Neural cell (in vitro differentiated cells): ENCODE data around the gene CKLF. TPM values are rescaled to one million over a fixed set of nuclear protein-coding genes. Genes with fewer than 3 reads are reported as not detected.

Experiments used
- H2AFZ ChIP-seq: fragments of 200-600, 300-800 bp; sonication (generic), shearing (Covaris generic); 2 replicates; pipeline ENCODE4 v1.6.0; 2014; ENCODE audit warnings: low read depth, mild to moderate bottlenecking, antibody characterized with exemption, low read length, moderate library complexity
- H3F3A ChIP-seq: fragments of 200-600 bp; shearing (Covaris generic); 2 replicates; pipeline ENCODE4 v1.6.1; 2016; ENCODE audit warnings: mild to moderate bottlenecking, moderate library complexity, mixed read lengths, antibody characterized with exemption, low read length; ENCODE audit not compliant: insufficient read depth, poor library complexity, severe bottlenecking
- H3K27ac ChIP-seq: fragments of 200-600, 300-800 bp; sonication (generic), shearing (Covaris generic); 2 replicates; pipeline ENCODE4 v1.5.1; 2014; ENCODE audit warnings: mild to moderate bottlenecking, low read length, moderate library complexity
- H3K27me3 ChIP-seq: fragments of 300-800, 200-600 bp; sonication (generic), shearing (Covaris generic); 2 replicates; pipeline ENCODE4 v1.6.0; 2014; ENCODE audit warnings: mild to moderate bottlenecking, low read depth, low read length, moderate library complexity; ENCODE audit not compliant: insufficient read depth
- H3K36me3 ChIP-seq: fragments of 300-800, 200-600 bp; sonication (generic), shearing (Covaris generic); 2 replicates; pipeline ENCODE4 v1.5.1; 2014; ENCODE audit warnings: mild to moderate bottlenecking, antibody characterized with exemption, low read length, moderate library complexity; ENCODE audit not compliant: insufficient read depth
- H3K4me2 ChIP-seq: fragments of 300-800, 200-600 bp; sonication (generic), shearing (Covaris generic); 2 replicates; pipeline ENCODE4 v1.6.0; 2014; ENCODE audit warnings: mild to moderate bottlenecking, low read length
- H3K4me3 ChIP-seq: fragments of 300-800, 200-600 bp; sonication (generic), shearing (Covaris generic); 2 replicates; pipeline ENCODE4 v1.5.1; 2014; ENCODE audit warnings: mild to moderate bottlenecking, low read length, moderate library complexity
- H3K79me2 ChIP-seq: fragments of 200-600 bp; shearing (Covaris generic); replicated peaks from 2 replicates; pipeline ENCODE4 v1.6.0; 2014; ENCODE audit warnings: mild to moderate bottlenecking, low read length, moderate library complexity; ENCODE audit not compliant: insufficient read depth
- H3K9ac ChIP-seq: fragments of 300-800, 200-600 bp; sonication (generic), shearing (Covaris generic); 2 replicates; pipeline ENCODE4 v1.6.1; 2016; ENCODE audit warnings: mild to moderate bottlenecking, low read length, mixed read lengths
- H3K9me2 ChIP-seq: fragments of 200-600 bp; shearing (Covaris generic); 2 replicates; pipeline ENCODE4 v1.6.1; 2016; ENCODE audit warnings: mild to moderate bottlenecking, low read length, mixed read lengths; ENCODE audit not compliant: insufficient read depth
- H3K9me3 ChIP-seq: fragments of 200-600, 300-800 bp; sonication (generic), shearing (Covaris generic); 2 replicates; pipeline ENCODE4 v1.6.1; 2016; ENCODE audit warnings: mild to moderate bottlenecking, mixed run types, low read length, moderate library complexity, mixed read lengths
- H4K20me1 ChIP-seq: fragments of 200-600 bp; shearing (Covaris generic); 2 replicates; pipeline ENCODE4 v1.6.1; 2016; ENCODE audit warnings: mild to moderate bottlenecking, mixed run types; ENCODE audit not compliant: insufficient read depth
- CTCF ChIP-seq: fragments of 450-650 bp; IDR thresholded peaks from 2 replicates; pipeline ENCODE4 v1.5.1; 2014; ENCODE audit warnings: antibody characterized with exemption, mild to moderate bottlenecking, moderate library complexity; ENCODE audit not compliant: poor library complexity, severe bottlenecking
- EP300 ChIP-seq: fragments of 450-650 bp; conservative IDR thresholded peaks from 2 replicates; pipeline ENCODE4 v1.6.1; 2014; ENCODE audit warnings: antibody characterized with exemption, mild to moderate bottlenecking, moderate library complexity; ENCODE audit not compliant: poor library complexity, severe bottlenecking
- EZH2 ChIP-seq: fragments of 200-600, 300-800 bp; shearing (Covaris generic), sonication (generic); IDR thresholded peaks from 2 replicates; pipeline ENCODE4 v1.6.1; 2014; ENCODE audit warnings: antibody characterized with exemption, low read length, borderline replicate concordance, mild to moderate bottlenecking; ENCODE audit not compliant: insufficient read depth, poor library complexity, severe bottlenecking
- MXI1 ChIP-seq: fragments of 450-650 bp; conservative IDR thresholded peaks from 2 replicates; pipeline ENCODE4 v1.6.1; 2014; ENCODE audit warnings: antibody characterized with exemption, mild to moderate bottlenecking; ENCODE audit not compliant: poor library complexity, severe bottlenecking
- POLR2AphosphoS5 ChIP-seq: IDR thresholded peaks from 2 replicates; pipeline ENCODE4 v1.6.1; 2012
- RAD21 ChIP-seq: fragments of 450-650 bp; conservative IDR thresholded peaks from 2 replicates; pipeline ENCODE4 v1.6.1; 2014; ENCODE audit warnings: antibody characterized with exemption, mild to moderate bottlenecking, moderate library complexity
- SMC3 ChIP-seq: fragments of 450-650 bp; conservative IDR thresholded peaks from 2 replicates; pipeline ENCODE4 v1.6.1; 2014; ENCODE audit warnings: antibody characterized with exemption, mild to moderate bottlenecking, moderate library complexity; ENCODE audit not compliant: poor library complexity
- TAF1 ChIP-seq: IDR thresholded peaks from 2 replicates; pipeline ENCODE4 v1.6.1; 2012; ENCODE audit warnings: low read depth
- polyA plus RNA-seq: library from polyadenylated mRNA; depleted of rRNA; stranded (reverse); fragments of >200 nt; gene quantifications from 2 replicates; pipeline ENCODE4 v1.2.3, GENCODE V29; 2014
- TF ChIP-seq, protein P1 (sequence below): IDR thresholded peaks from 2 replicates; pipeline ENCODE4 v1.6.1; 2012; ENCODE audit warnings: borderline replicate concordance

The CKLF gene
- polyA plus RNA-seq, 1 donor from 2014 or later, result 40.8 TPM

GRCh38 chr16:66549284-66550131, 2.9 kb upstream of the CKLF start, which contains the start of gene TK2:
Gene TK2 (minus strand): TSS chr16:66550122. CDS start chr16:66550061, 61 bp downstream.
- Histone ChIP-seq H3K79me2 (no peaks in the 10 kb centered on the region), H3K9me2 (no peaks in the 10 kb centered on the region), H3F3A (no peaks in the 10 kb centered on the region), H3K27ac (peak within 1 kb of the TSS; percentile 54), H3K4me3 (peak within 1 kb of the TSS; percentile 74), H2AFZ (peak within 1 kb of the TSS; percentile 88), H3K27me3 (no peaks in the 10 kb centered on the region), H3K9ac (peak within 1 kb of the TSS; percentile 79), H3K4me2 (peak within 1 kb of the TSS; percentile 51), H3K9me3 (no peaks in the 10 kb centered on the region), H3K36me3 (no peaks in the 10 kb centered on the region), H4K20me1 (no peaks in the 10 kb centered on the region)
- TF ChIP-seq SMC3 (peak; percentile 24), RAD21 (peak; percentile 20), EZH2 (no peak), TAF1 (no peak), EP300 (no peak), CTCF (peak; percentile 51), MXI1 (peak; percentile 48), POLR2AphosphoS5 (peak; percentile 48)
- TF ChIP-seq, protein P1, sequence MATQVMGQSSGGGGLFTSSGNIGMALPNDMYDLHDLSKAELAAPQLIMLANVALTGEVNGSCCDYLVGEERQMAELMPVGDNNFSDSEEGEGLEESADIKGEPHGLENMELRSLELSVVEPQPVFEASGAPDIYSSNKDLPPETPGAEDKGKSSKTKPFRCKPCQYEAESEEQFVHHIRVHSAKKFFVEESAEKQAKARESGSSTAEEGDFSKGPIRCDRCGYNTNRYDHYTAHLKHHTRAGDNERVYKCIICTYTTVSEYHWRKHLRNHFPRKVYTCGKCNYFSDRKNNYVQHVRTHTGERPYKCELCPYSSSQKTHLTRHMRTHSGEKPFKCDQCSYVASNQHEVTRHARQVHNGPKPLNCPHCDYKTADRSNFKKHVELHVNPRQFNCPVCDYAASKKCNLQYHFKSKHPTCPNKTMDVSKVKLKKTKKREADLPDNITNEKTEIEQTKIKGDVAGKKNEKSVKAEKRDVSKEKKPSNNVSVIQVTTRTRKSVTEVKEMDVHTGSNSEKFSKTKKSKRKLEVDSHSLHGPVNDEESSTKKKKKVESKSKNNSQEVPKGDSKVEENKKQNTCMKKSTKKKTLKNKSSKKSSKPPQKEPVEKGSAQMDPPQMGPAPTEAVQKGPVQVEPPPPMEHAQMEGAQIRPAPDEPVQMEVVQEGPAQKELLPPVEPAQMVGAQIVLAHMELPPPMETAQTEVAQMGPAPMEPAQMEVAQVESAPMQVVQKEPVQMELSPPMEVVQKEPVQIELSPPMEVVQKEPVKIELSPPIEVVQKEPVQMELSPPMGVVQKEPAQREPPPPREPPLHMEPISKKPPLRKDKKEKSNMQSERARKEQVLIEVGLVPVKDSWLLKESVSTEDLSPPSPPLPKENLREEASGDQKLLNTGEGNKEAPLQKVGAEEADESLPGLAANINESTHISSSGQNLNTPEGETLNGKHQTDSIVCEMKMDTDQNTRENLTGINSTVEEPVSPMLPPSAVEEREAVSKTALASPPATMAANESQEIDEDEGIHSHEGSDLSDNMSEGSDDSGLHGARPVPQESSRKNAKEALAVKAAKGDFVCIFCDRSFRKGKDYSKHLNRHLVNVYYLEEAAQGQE, result no peak

DNA sequence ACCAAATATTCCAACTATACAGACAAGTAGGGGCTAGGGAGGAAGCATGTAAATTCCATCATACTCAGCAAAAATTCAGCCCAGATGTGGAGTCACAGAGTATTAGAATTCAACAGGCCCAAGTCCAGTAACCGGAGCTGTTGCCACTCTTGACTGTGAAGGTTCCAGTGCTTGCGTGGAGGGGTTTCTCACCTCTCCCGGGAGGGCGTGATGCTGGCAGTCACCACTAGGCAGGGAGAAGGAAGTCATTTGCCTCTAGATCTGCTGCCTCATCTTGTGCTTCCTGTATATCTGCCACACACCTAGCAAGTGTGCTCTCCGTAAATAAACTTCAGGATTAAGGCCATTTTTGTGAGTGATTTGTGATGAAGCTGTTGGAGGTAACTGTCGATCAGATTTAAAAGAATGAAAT, 1.0 kb upstream of the CKLF start:
- no peaks in the 10 kb centered on the region for H3K36me3 ChIP-seq
- H4K20me1 ChIP-seq, result no peaks in the 10 kb centered on the region
- H3K9ac ChIP-seq, result no peak overlapping the region
- no peak overlapping the region for H3K4me2 ChIP-seq
- H3K9me2 ChIP-seq, result no peaks in the 10 kb centered on the region
- no peaks in the 10 kb centered on the region for H3K27me3 ChIP-seq
- H3K27ac ChIP-seq, result no peak overlapping the region
- H3K9me3 ChIP-seq, result no peaks in the 10 kb centered on the region
- TF ChIP-seq EZH2, result no peak
- TF ChIP-seq, protein P1, result no peak
- TF ChIP-seq CTCF, result no peak
- H2AFZ ChIP-seq, result no peak overlapping the region
- no peak overlapping the region for H3K4me3 ChIP-seq
- H3F3A ChIP-seq, result no peaks in the 10 kb centered on the region
- H3K79me2 ChIP-seq, result no peaks in the 10 kb centered on the region
